HepG2 (cell line): ENCODE results near the gene CCDC157. TPM values are rescaled to one million over a fixed set of nuclear protein-coding genes. Genes with fewer than 3 reads are reported as not detected.
A peak's percentile ranks its signal among the peaks of the same experiment; 100 is the strongest.

Experiments
- AKAP8 ChIP-seq: sonication (generic); formaldehyde crosslinking; IDR thresholded peaks from 2 replicates; pipeline ENCODE4 v1.5.1; 2020; ENCODE audit warnings: mild to moderate bottlenecking, missing genetic modification reagents
- BHLHE40 ChIP-seq: IDR thresholded peaks from 2 replicates; pipeline ENCODE4 v1.6.1; 2011; ENCODE audit warnings: low read length, improper control_type of control experiment
- FOXA1 ChIP-seq, 2 experiments: fragments of 450-650 bp in 1 of 2; sonication (generic) in 1 of 2; formaldehyde crosslinking in 1 of 2; IDR thresholded peaks; 2 replicates each; pipeline versions ENCODE4 v1.4.0 to v1.6.1; 2016 to 2020; ENCODE audit warnings: missing genetic modification reagents in 1 of 2
- FOXC1 ChIP-seq: sonication (generic); formaldehyde crosslinking; IDR thresholded peaks from 2 replicates; pipeline ENCODE4 v1.8.0; 2022; ENCODE audit warnings: mild to moderate bottlenecking, missing genetic modification reagents, borderline replicate concordance
- GATAD2A ChIP-seq: IDR thresholded peaks from 2 replicates; pipeline ENCODE4 v1.6.1; 2016
- HDAC6 ChIP-seq: fragments of 200-600 bp; sonication (generic); IDR thresholded peaks from 2 replicates; pipeline ENCODE4 v1.7.0; 2017; ENCODE audit warnings: mild to moderate bottlenecking, antibody characterized with exemption, low read length, low read depth
- HNF1B ChIP-seq: sonication (generic); formaldehyde crosslinking; IDR thresholded peaks from 2 replicates; pipeline ENCODE4 v1.5.1; 2020; ENCODE audit warnings: mild to moderate bottlenecking, moderate library complexity, missing genetic modification reagents
- HNRNPLL ChIP-seq: fragments of 200-400 bp; formaldehyde crosslinking; IDR thresholded peaks from 2 replicates; pipeline ENCODE4 v1.6.1; 2017; ENCODE audit warnings: mild to moderate bottlenecking, low read depth, low read length; ENCODE audit not compliant: poor library complexity, severe bottlenecking
- HOXA3 ChIP-seq: sonication (generic); formaldehyde crosslinking; IDR thresholded peaks from 2 replicates; pipeline ENCODE4 v1.5.0; 2020; ENCODE audit warnings: missing genetic modification reagents
- IKZF1 ChIP-seq: fragments of 450-650 bp; IDR thresholded peaks from 2 replicates; pipeline ENCODE4 v1.7.1; 2016
- KLF6 ChIP-seq: IDR thresholded peaks from 2 replicates; pipeline ENCODE4 v1.8.0; 2016; ENCODE audit warnings: missing biosample characterization, missing genetic modification reagents
- NFYC ChIP-seq: IDR thresholded peaks from 2 replicates; pipeline ENCODE4 v1.6.1; 2016; ENCODE audit warnings: missing genetic modification reagents, missing compliant biosample characterization
- PCBP1 ChIP-seq: fragments of 200-400 bp; formaldehyde crosslinking; IDR thresholded peaks from 2 replicates; pipeline ENCODE4 v1.6.1; 2017; ENCODE audit warnings: mild to moderate bottlenecking, low read depth, low read length, borderline replicate concordance
- SETDB1 ChIP-seq: sonication (generic); formaldehyde crosslinking; IDR thresholded peaks from 2 replicates; pipeline ENCODE4 v1.5.1; 2020; ENCODE audit warnings: missing genetic modification reagents, mild to moderate bottlenecking, borderline replicate concordance
- SMARCE1 ChIP-seq: fragments of 450-650 bp; IDR thresholded peaks from 2 replicates; pipeline ENCODE4 v1.6.1; 2017; ENCODE audit warnings: borderline replicate concordance
- SNAI1 ChIP-seq: sonication (generic); formaldehyde crosslinking; IDR thresholded peaks from 2 replicates; pipeline ENCODE4 v1.5.0; 2020; ENCODE audit warnings: mild to moderate bottlenecking, missing genetic modification reagents, borderline replicate concordance
- SRSF9 ChIP-seq: fragments of 200-400 bp; formaldehyde crosslinking; IDR thresholded peaks from 2 replicates; pipeline ENCODE4 v1.6.1; 2018; ENCODE audit warnings: borderline replicate concordance, mild to moderate bottlenecking, low read depth, low read length; ENCODE audit not compliant: insufficient read depth, poor library complexity, severe bottlenecking
- TBX2 ChIP-seq: sonication (generic); formaldehyde crosslinking; IDR thresholded peaks from 2 replicates; pipeline ENCODE4 v1.5.0; 2020; ENCODE audit warnings: missing genetic modification reagents, mild to moderate bottlenecking, borderline replicate concordance
- TRIM24 ChIP-seq: sonication (generic); formaldehyde crosslinking; IDR thresholded peaks from 2 replicates; pipeline ENCODE4 v1.8.0; 2022; ENCODE audit warnings: mild to moderate bottlenecking, missing genetic modification reagents
- YY1 ChIP-seq: IDR thresholded peaks from 2 replicates; pipeline ENCODE4 v1.6.1; 2011; ENCODE audit warnings: low read length, low read depth, moderate library complexity, mild to moderate bottlenecking; ENCODE audit not compliant: insufficient read depth, insufficient replicate concordance
- ZNF12 ChIP-seq: sonication (generic); formaldehyde crosslinking; IDR thresholded peaks from 2 replicates; pipeline ENCODE4 v1.5.0; 2020; ENCODE audit warnings: missing genetic modification reagents
- ZNF251 ChIP-seq: sonication (generic); formaldehyde crosslinking; IDR thresholded peaks from 2 replicates; pipeline ENCODE4 v1.9.0; 2021; ENCODE audit warnings: mild to moderate bottlenecking, missing genetic modification reagents
- ZNF331 ChIP-seq: sonication (generic); formaldehyde crosslinking; IDR thresholded peaks from 2 replicates; pipeline ENCODE4 v1.4.0; 2020; ENCODE audit warnings: missing genetic modification reagents
- ZNF460 ChIP-seq: sonication (generic); formaldehyde crosslinking; IDR thresholded peaks from 2 replicates; pipeline ENCODE4 v1.5.1; 2020; ENCODE audit warnings: missing genetic modification reagents, mild to moderate bottlenecking, borderline replicate concordance
- ZNF468 ChIP-seq: sonication (generic); formaldehyde crosslinking; IDR thresholded peaks from 2 replicates; pipeline ENCODE4 v1.8.0; 2022; ENCODE audit warnings: mild to moderate bottlenecking, moderate library complexity, missing genetic modification reagents
- ZNF530 ChIP-seq: sonication (generic); formaldehyde crosslinking; IDR thresholded peaks from 2 replicates; pipeline ENCODE4 v1.5.0; 2020; ENCODE audit warnings: low read depth, mild to moderate bottlenecking, missing genetic modification reagents
- ZNF605 ChIP-seq: sonication (generic); formaldehyde crosslinking; IDR thresholded peaks from 2 replicates; pipeline ENCODE4 v1.8.0; 2022; ENCODE audit warnings: mild to moderate bottlenecking, missing genetic modification reagents
- ZNF7 ChIP-seq: IDR thresholded peaks from 2 replicates; pipeline ENCODE4 v1.6.1; 2016; ENCODE audit warnings: missing biosample characterization, missing genetic modification reagents
- ZNF83 ChIP-seq: sonication (generic); formaldehyde crosslinking; IDR thresholded peaks from 2 replicates; pipeline ENCODE4 v1.4.0; 2020; ENCODE audit warnings: missing genetic modification reagents, mild to moderate bottlenecking, borderline replicate concordance
- ZNF850 ChIP-seq: sonication (generic); formaldehyde crosslinking; conservative IDR thresholded peaks from 2 replicates; pipeline ENCODE4 v1.9.0; 2021; ENCODE audit warnings: mild to moderate bottlenecking, missing genetic modification reagents
- ZNF879 ChIP-seq: sonication (generic); formaldehyde crosslinking; IDR thresholded peaks from 2 replicates; pipeline ENCODE4 v1.8.1; 2023; ENCODE audit warnings: missing genetic modification reagents
- polyA plus RNA-seq, 8 experiments: library from polyadenylated mRNA; depleted of rRNA in 3 of 8; stranded (reverse) in 7 of 8; unstranded in 1 of 8; fragments of >200 nt; fragmentation: Illumina TruSeq in 4 of 8; extraction: Trizol in 4 of 8; gene quantifications; 2 replicates each; pipeline versions ENCODE4 v1.2.1 to v1.2.3, GENCODE V29; 2011 to 2016; ENCODE audit warnings: low read depth in 4 of 8, missing spikeins in 1 of 8, mixed read lengths in 1 of 8; ENCODE audit not compliant: insufficient read depth in 1 of 8
- total RNA-seq, 5 experiments: library from RNA; depleted of rRNA; stranded (reverse); fragments of >200 nt; fragmentation: Illumina TruSeq; extraction: Trizol; gene quantifications; 2 replicates each; pipeline ENCODE4 v1.2.3, GENCODE V29; 2016; ENCODE audit warnings: low read depth in 1 of 5

Gene CCDC157
- total and polyA plus RNA-seq, 2 of the 13 experiments (the other 11 are each of a cell fraction or from before 2014, with no cell fraction given), result 1.4 to 1.6 TPM

DNA sequence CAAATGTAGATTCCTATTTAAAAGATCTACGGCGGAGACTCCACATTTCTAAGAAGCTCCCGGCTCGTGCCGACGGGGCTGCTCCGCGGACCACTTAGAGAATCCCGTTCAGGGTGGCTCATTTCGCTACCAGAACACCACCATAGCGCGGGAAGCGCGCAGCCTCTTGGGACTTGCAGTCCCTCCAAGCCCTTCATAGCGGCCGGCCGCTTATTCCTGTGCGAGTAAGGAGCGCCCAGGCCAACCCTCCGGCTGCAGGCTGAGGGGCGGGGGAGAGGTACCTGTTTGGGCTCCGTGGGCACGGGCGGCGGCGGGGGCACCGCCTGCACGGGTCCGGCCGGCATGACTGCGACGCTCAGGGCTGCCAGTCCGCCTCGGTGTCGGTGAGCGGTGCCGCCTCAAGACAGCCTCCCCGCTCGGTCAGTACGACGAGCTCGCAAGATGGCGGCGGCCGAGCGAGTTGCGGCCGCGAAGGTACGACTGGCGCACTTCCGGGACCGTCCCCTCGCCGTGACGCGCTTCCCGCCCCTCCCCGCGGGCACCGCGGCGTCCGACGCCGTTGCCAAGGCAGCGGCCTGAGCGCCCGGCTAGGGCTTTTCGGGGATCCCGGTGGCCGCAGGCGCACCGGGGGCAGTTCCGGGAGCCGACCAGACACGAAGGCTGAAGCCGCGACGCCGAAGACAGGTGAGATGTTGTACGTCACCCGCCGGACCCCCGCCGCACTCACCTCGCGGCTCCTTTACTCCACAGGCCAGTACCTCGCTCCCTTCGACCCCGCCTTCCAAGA, at the start of gene CCDC157, which contains the start of gene SF3A1 (continued):
- TF ChIP-seq FOXA1 (IDR thresholded peaks at IDR 0.05), result no peak
- TF ChIP-seq FOXA1 (CRISPR knock-in tag; IDR thresholded peaks at IDR 0.05), result 0 out of 2 replicates have a peak, but pooled peaks have one; percentile 25
- TF ChIP-seq SRSF9, result no peak
- TF ChIP-seq NFYC, result peak; percentile 25
- TF ChIP-seq ZNF879 (CRISPR knock-in tag), result 0 out of 2 replicates have a peak, but pooled peaks have one; percentile 27
- no peak for TF ChIP-seq ZNF460 (CRISPR knock-in tag)
- no peak for TF ChIP-seq ZNF7
- TF ChIP-seq HOXA3 (CRISPR knock-in tag), result peak; percentile 100
- TF ChIP-seq BHLHE40, result no peak
- TF ChIP-seq TRIM24 (CRISPR knock-in tag), result no peak
- TF ChIP-seq HNF1B, result peak; percentile 14; the same call in 1 of the 2 replicates
- peak; percentile 86 for TF ChIP-seq FOXC1 (CRISPR knock-in tag)
- TF ChIP-seq KLF6 (CRISPR knock-in tag), result peak; percentile 80
- TF ChIP-seq GATAD2A (CRISPR knock-in tag), result no peak
- peak; percentile 97 for TF ChIP-seq YY1
- TF ChIP-seq ZNF331 (CRISPR knock-in tag), result peak; percentile 74
- TF ChIP-seq HDAC6, result no peak
- no peak for TF ChIP-seq SETDB1 (CRISPR knock-in tag)
- TF ChIP-seq SNAI1 (CRISPR knock-in tag), result peak; percentile 71; the same call in 1 of the 2 replicates
- TF ChIP-seq SMARCE1, result no peak
- TF ChIP-seq ZNF12 (CRISPR knock-in tag), result 0 out of 2 replicates have a peak, but pooled peaks have one; percentile 15
- TF ChIP-seq ZNF468 (CRISPR knock-in tag), result no peak
- peak; percentile 69; the same call in 1 of the 2 replicates for TF ChIP-seq AKAP8
- TF ChIP-seq ZNF530 (CRISPR knock-in tag), result no peak
- no peak for TF ChIP-seq ZNF605 (CRISPR knock-in tag)
- TF ChIP-seq HNRNPLL, result peak; percentile 83
- TF ChIP-seq TBX2 (CRISPR knock-in tag), result peak; percentile 82
- TF ChIP-seq IKZF1, result no peak
- TF ChIP-seq PCBP1, result no peak
- TF ChIP-seq ZNF251, result no peak
- peak; percentile 82; the same call in 1 of the 2 replicates for TF ChIP-seq ZNF83 (CRISPR knock-in tag)
- TF ChIP-seq ZNF850, result 0 out of 2 replicates have a peak, but pooled peaks have one; percentile 56
